Activated CD8-positive, alpha-beta memory T cell treated with anti-CD3 and anti-CD28 coated beads, Interleukin-2, amount 50 U/mL, for 24 hours (primary cell): ENCODE results near the gene LRRC23.

Source experiments
- DNase-seq: peaks from one replicate; pipeline ENCODE4 v3.0.0-alpha.2; 2020; ENCODE audit errors: extremely low read depth

The LRRC23 gene

GRCh38 chr12:6943722-6944380, 39.2 kb downstream of the LRRC23 start, which contains the start of the genes C12orf57 and RNU7-1:
Gene C12orf57, plus strand, starts transcription at chr12:6944022. Its CDS starts 100 bp downstream, at chr12:6944122.
Gene RNU7-1, plus strand, starts transcription at chr12:6943816.
- DNase-seq = no peak

GRCh38 chr12:6944381-6945186, 40.0 kb downstream of the LRRC23 start:
- DNase-seq = peak; percentile 74

- DNase-seq = no peak
Measured at GRCh38 chr12:6945613-6946012, 41.0 kb downstream of the LRRC23 start.

- DNase-seq = no peak
Measured at GRCh38 chr12:6946033-6946919, 41.7 kb downstream of the LRRC23 start.

GRCh38 chr12:6946920-6947374, 42.3 kb downstream of the LRRC23 start:
- no peak for DNase-seq

GRCh38 chr12:6947615-6948014, 43.0 kb downstream of the LRRC23 start:
- no peak for DNase-seq

- no peak for DNase-seq
Measured at GRCh38 chr12:6948873-6949594, 44.4 kb downstream of the LRRC23 start.

GRCh38 chr12:6950401-6950801, 45.8 kb downstream of the LRRC23 start:
- no peak for DNase-seq

- no peak for DNase-seq
Measured at GRCh38 chr12:6950811-6951540, 46.4 kb downstream of the LRRC23 start, which contains the start of gene PTPN6. Gene PTPN6, plus strand, starts transcription at chr12:6951356. Its CDS starts 157 bp downstream, at chr12:6951513.

- DNase-seq = no peak
Measured at GRCh38 chr12:6951551-6952120, 47.0 kb downstream of the LRRC23 start.

GRCh38 chr12:6952121-6952862, 47.7 kb downstream of the LRRC23 start:
- DNase-seq = no peak

- no peak for DNase-seq
Measured at GRCh38 chr12:6952863-6953441, 48.3 kb downstream of the LRRC23 start.

GRCh38 chr12:6953442-6954315, 49.1 kb downstream of the LRRC23 start:
- DNase-seq = peak; percentile 72

GRCh38 chr12:6954316-6955107, 49.9 kb downstream of the LRRC23 start:
- no peak for DNase-seq

GRCh38 chr12:6955108-6956020, 50.7 kb downstream of the LRRC23 start:
- no peak for DNase-seq
